Mammary epithelial cell (primary cell): ENCODE results near the gene DNMT1.

Experiments
- CTCF ChIP-seq, 2 donors: IDR thresholded peaks in 1 of 2; conservative IDR thresholded peaks in 1 of 2; 2 replicates each; pipeline ENCODE4 v1.5.1; 2011 to 2012; ENCODE audit warnings: inconsistent platforms in 2 of 2, low read length in 2 of 2, mild to moderate bottlenecking in 2 of 2, control low read depth in 1 of 2, low read depth in 1 of 2; ENCODE audit not compliant: insufficient read depth in 1 of 2; ENCODE audit errors: extremely low read depth in 1 of 2
- EZH2 ChIP-seq: IDR thresholded peaks from 2 replicates; pipeline ENCODE4 v1.6.1; 2012; ENCODE audit warnings: low read length, inconsistent platforms, borderline replicate concordance

- TF ChIP-seq EZH2 (no peak), CTCF (conservative IDR thresholded peaks at IDR 0.05 in 1 of 2, IDR thresholded peaks at IDR 0.05 in 1 of 2; ENCODE audit: extremely low read depth in 1 of 2, insufficient read depth in 1 of 2, low read depth in 1 of 2, low read length in 2 of 2) (no peak)
Observed at GRCh38 chr19:10190026-10190425, 4.7 kb downstream of the DNMT1 start.
